ENCODE measurements around the gene NPC1L1. TPM values are rescaled to one million over a fixed set of nuclear protein-coding genes. Genes with fewer than 3 reads are reported as not detected.
A peak's percentile ranks its signal among the peaks of the same experiment; 100 is the strongest.

Gene NPC1L1
- total and polyA plus RNA-seq, 2 of the 13 experiments (the other 11 are each of a cell fraction or from before 2014, with no cell fraction given), result 4.8 to 14.5 TPM

DNA sequence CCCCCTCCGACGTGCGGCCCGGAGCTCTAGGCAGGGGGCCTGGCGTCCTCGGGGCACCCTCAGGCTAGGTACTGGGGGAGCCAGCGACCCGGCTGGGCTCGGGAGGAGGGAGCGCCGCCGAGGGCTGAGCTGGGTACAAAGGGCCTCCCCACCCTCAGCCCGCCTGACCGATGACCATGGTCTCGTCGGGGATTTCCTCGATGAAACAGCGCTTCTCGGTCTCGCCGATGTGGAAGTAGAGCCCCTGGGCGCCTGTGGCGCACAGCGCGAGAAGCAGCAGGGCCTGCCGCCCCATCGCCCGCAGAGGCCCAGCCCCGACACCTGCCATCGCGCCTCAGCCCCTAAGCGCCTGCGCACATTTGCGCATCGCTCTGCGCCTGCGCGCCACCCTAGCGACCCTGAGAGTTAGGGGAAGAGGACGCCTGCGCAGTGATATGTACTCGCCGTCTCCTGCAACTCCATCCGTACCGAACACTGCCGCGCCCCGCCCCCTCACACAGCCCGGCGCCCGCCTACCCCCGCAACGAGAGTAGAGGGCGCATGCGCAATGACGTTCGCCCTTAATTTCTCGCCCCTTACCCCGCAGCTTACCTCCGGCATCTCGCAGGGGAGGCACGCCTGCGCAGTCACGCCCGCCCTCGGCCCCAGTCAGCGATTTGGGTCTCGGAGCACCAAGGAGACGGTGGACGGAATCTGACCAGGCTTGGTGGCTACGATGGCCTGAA, 40.9 kb upstream of the NPC1L1 start, which contains the start of gene TMED4 (continued):
- TF ChIP-seq, protein P1, sequence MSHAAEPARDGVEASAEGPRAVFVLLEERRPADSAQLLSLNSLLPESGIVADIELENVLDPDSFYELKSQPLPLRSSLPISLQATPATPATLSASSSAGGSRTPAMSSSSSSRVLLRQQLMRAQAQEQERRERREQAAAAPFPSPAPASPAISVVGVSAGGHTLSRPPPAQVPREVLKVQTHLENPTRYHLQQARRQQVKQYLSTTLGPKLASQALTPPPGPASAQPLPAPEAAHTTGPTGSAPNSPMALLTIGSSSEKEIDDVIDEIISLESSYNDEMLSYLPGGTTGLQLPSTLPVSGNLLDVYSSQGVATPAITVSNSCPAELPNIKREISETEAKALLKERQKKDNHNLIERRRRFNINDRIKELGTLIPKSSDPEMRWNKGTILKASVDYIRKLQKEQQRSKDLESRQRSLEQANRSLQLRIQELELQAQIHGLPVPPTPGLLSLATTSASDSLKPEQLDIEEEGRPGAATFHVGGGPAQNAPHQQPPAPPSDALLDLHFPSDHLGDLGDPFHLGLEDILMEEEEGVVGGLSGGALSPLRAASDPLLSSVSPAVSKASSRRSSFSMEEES (CRISPR knock-in tag; IDR thresholded peaks at IDR 0.05), result no peak
- TF ChIP-seq, protein P2, sequence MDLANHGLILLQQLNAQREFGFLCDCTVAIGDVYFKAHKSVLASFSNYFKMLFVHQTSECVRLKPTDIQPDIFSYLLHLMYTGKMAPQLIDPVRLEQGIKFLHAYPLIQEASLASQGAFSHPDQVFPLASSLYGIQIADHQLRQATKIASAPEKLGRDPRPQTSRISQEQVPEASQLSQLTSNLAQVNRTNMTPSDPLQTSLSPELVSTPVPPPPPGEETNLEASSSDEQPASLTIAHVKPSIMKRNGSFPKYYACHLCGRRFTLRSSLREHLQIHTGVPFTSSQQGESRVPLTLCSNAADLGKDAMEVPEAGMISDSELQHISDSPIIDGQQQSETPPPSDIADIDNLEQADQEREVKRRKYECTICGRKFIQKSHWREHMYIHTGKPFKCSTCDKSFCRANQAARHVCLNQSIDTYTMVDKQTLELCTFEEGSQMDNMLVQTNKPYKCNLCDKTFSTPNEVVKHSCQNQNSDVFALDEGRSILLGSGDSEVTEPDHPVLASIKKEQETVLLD (CRISPR knock-in tag; IDR thresholded peaks at IDR 0.05; ENCODE audit: low read depth), result 0 out of 2 replicates have a peak, but pooled peaks have one; percentile 22
- TF ChIP-seq PAX8 (CRISPR knock-in tag; IDR thresholded peaks at IDR 0.05; ENCODE audit: borderline replicate concordance) (no peak), ZNF10 (CRISPR knock-in tag; IDR thresholded peaks at IDR 0.05; ENCODE audit: borderline replicate concordance, low read depth) (peak; percentile 80; the same call in 1 of the 2 replicates), PPARG (CRISPR knock-in tag; conservative IDR thresholded peaks at IDR 0.05) (no peak), ZNF674 (CRISPR knock-in tag; IDR thresholded peaks at IDR 0.05; ENCODE audit: low read depth) (no peak), MYC (CRISPR knock-in tag; IDR thresholded peaks at IDR 0.05; ENCODE audit: borderline replicate concordance) (peak; percentile 74), POLR2AphosphoS5 (IDR thresholded peaks at IDR 0.05; ENCODE audit: low read depth, low read length) (peak; percentile 93), ZNF460 (CRISPR knock-in tag; IDR thresholded peaks at IDR 0.05; ENCODE audit: borderline replicate concordance) (no peak), SRF (IDR thresholded peaks at IDR 0.05; ENCODE audit: low read depth, low read length) (no peak), TEAD2 (CRISPR knock-in tag; IDR thresholded peaks at IDR 0.05) (no peak), SNAPC2 (CRISPR knock-in tag; IDR thresholded peaks at IDR 0.05) (no peak), RFX5 (IDR thresholded peaks at IDR 0.05; ENCODE audit: low read depth, low read length) (no peak; the same call in 1 of the 2 replicates), ZNF749 (CRISPR knock-in tag; IDR thresholded peaks at IDR 0.05; ENCODE audit: borderline replicate concordance) (0 out of 2 replicates have a peak, but pooled peaks have one; percentile 71), ZNF432 (CRISPR knock-in tag; IDR thresholded peaks at IDR 0.05; ENCODE audit: borderline replicate concordance) (no peak), SSRP1 (CRISPR knock-in tag; IDR thresholded peaks at IDR 0.05) (no peak), ZNF782 (CRISPR knock-in tag; IDR thresholded peaks at IDR 0.05; ENCODE audit: borderline replicate concordance) (no peak), ARNT (IDR thresholded peaks at IDR 0.05) (no peak)
- TF ChIP-seq, protein P3, sequence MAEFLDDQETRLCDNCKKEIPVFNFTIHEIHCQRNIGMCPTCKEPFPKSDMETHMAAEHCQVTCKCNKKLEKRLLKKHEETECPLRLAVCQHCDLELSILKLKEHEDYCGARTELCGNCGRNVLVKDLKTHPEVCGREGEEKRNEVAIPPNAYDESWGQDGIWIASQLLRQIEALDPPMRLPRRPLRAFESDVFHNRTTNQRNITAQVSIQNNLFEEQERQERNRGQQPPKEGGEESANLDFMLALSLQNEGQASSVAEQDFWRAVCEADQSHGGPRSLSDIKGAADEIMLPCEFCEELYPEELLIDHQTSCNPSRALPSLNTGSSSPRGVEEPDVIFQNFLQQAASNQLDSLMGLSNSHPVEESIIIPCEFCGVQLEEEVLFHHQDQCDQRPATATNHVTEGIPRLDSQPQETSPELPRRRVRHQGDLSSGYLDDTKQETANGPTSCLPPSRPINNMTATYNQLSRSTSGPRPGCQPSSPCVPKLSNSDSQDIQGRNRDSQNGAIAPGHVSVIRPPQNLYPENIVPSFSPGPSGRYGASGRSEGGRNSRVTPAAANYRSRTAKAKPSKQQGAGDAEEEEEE (CRISPR knock-in tag; IDR thresholded peaks at IDR 0.05; ENCODE audit: borderline replicate concordance), result no peak; the same call in 1 of the 2 replicates
- TF ChIP-seq, protein P4, sequence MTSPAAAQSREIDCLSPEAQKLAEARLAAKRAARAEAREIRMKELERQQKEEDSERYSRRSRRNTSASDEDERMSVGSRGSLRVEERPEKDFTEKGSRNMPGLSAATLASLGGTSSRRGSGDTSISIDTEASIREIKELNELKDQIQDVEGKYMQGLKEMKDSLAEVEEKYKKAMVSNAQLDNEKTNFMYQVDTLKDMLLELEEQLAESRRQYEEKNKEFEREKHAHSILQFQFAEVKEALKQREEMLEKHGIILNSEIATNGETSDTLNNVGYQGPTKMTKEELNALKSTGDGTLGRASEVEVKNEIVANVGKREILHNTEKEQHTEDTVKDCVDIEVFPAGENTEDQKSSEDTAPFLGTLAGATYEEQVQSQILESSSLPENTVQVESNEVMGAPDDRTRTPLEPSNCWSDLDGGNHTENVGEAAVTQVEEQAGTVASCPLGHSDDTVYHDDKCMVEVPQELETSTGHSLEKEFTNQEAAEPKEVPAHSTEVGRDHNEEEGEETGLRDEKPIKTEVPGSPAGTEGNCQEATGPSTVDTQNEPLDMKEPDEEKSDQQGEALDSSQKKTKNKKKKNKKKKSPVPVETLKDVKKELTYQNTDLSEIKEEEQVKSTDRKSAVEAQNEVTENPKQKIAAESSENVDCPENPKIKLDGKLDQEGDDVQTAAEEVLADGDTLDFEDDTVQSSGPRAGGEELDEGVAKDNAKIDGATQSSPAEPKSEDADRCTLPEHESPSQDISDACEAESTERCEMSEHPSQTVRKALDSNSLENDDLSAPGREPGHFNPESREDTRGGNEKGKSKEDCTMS (CRISPR knock-in tag; conservative IDR thresholded peaks at IDR 0.05), result no peak
- TF ChIP-seq, protein P5, sequence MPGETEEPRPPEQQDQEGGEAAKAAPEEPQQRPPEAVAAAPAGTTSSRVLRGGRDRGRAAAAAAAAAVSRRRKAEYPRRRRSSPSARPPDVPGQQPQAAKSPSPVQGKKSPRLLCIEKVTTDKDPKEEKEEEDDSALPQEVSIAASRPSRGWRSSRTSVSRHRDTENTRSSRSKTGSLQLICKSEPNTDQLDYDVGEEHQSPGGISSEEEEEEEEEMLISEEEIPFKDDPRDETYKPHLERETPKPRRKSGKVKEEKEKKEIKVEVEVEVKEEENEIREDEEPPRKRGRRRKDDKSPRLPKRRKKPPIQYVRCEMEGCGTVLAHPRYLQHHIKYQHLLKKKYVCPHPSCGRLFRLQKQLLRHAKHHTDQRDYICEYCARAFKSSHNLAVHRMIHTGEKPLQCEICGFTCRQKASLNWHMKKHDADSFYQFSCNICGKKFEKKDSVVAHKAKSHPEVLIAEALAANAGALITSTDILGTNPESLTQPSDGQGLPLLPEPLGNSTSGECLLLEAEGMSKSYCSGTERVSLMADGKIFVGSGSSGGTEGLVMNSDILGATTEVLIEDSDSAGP (CRISPR knock-in tag; IDR thresholded peaks at IDR 0.05; ENCODE audit: borderline replicate concordance), result no peak; the same call in 1 of the 2 replicates

Data from HepG2 (cell line).